GM23338 (cell line): ENCODE data around the gene PIM2. TPM values are rescaled to one million over a fixed set of nuclear protein-coding genes. Genes with fewer than 3 reads are reported as not detected.

Experiments
- ATAC-seq: fragments of 200-7000 bp; cut with Tn5 transposase; 3 replicates; pipeline ENCODE4 v1.9.1; 2020
- DNase-seq: peaks from one replicate; pipeline ENCODE4 v3.0.0-alpha.2; 2015; ENCODE audit warnings: low spot score
- H2AFZ ChIP-seq: fragments of 200-600 bp; sonication (generic); 2 replicates; pipeline ENCODE4 v1.8.0; 2016; ENCODE audit warnings: antibody characterized with exemption, mild to moderate bottlenecking, moderate library complexity
- H3F3A ChIP-seq: fragments of 200-600 bp; sonication (generic); replicated peaks from 2 replicates; pipeline ENCODE4 v1.8.0; 2017; ENCODE audit warnings: antibody characterized with exemption, mixed run types, low read depth
- H3K27ac ChIP-seq: fragments of 200-600 bp; sonication (generic); 2 replicates; pipeline ENCODE4 v1.6.1; 2016; ENCODE audit warnings: low read depth
- H3K27me3 ChIP-seq: fragments of 200-600 bp; sonication (generic); 2 replicates; pipeline ENCODE4 v1.8.0; 2016; ENCODE audit warnings: mild to moderate bottlenecking, mixed run types, moderate library complexity; ENCODE audit not compliant: insufficient read depth
- H3K36me3 ChIP-seq: fragments of 200-600 bp; sonication (generic); 2 replicates; pipeline ENCODE4 v1.8.0; 2016; ENCODE audit warnings: mild to moderate bottlenecking; ENCODE audit not compliant: insufficient read depth
- H3K4me1 ChIP-seq: fragments of 200-600 bp; sonication (generic); 2 replicates; pipeline ENCODE4 v1.8.0; 2016; ENCODE audit warnings: mild to moderate bottlenecking, moderate library complexity; ENCODE audit not compliant: insufficient read depth
- H3K4me2 ChIP-seq: fragments of 200-600 bp; sonication (generic); 2 replicates; pipeline ENCODE4 v1.7.1; 2017; ENCODE audit warnings: mixed run types
- H3K4me3 ChIP-seq: fragments of 200-600 bp; sonication (generic); 2 replicates; pipeline ENCODE4 v1.6.1; 2016; ENCODE audit warnings: mixed run types
- H3K79me2 ChIP-seq: fragments of 200-600 bp; sonication (generic); replicated peaks from 2 replicates; pipeline ENCODE4 v1.8.0; 2017; ENCODE audit warnings: mild to moderate bottlenecking; ENCODE audit not compliant: insufficient read depth
- H3K9me2 ChIP-seq: fragments of 200-600 bp; sonication (generic); 2 replicates; pipeline ENCODE4 v1.8.0; 2017; ENCODE audit not compliant: insufficient read depth
- H4K20me1 ChIP-seq: fragments of 200-600 bp; sonication (generic); replicated peaks from 2 replicates; pipeline ENCODE4 v1.8.0; 2017; ENCODE audit warnings: mild to moderate bottlenecking; ENCODE audit not compliant: insufficient read depth
- H3K27ac Mint-ChIP-seq: 2 replicates; pipeline ENCODE4 v1.8.0; 2020; ENCODE audit warnings: inconsistent platforms, mild to moderate bottlenecking, moderate library complexity, mixed read lengths
- H3K27me3 Mint-ChIP-seq: 3 replicates; pipeline ENCODE4 v1.8.0; 2022; ENCODE audit warnings: low read depth, mild to moderate bottlenecking, moderate library complexity, mixed read lengths, inconsistent platforms; ENCODE audit not compliant: insufficient read depth, poor library complexity
- H3K36me3 Mint-ChIP-seq: 3 replicates; pipeline ENCODE4 v1.8.0; 2021; ENCODE audit warnings: low read depth, mild to moderate bottlenecking, inconsistent platforms, moderate library complexity, mixed read lengths
- H3K4me1 Mint-ChIP-seq: 3 replicates; pipeline ENCODE4 v1.8.0; 2020; ENCODE audit warnings: mild to moderate bottlenecking, inconsistent platforms, mixed read lengths
- H3K4me3 Mint-ChIP-seq: 3 replicates; pipeline ENCODE4 v1.8.0; 2021; ENCODE audit warnings: moderate library complexity, mild to moderate bottlenecking, inconsistent platforms, mixed read lengths
- H3K9me3 Mint-ChIP-seq: 3 replicates; pipeline ENCODE4 v1.8.0; 2020; ENCODE audit warnings: moderate library complexity, mild to moderate bottlenecking, inconsistent platforms, mixed read lengths
- CREB1 ChIP-seq: fragments of 250-450 bp; sonication (Bioruptor Pico); IDR thresholded peaks from 2 replicates; pipeline ENCODE4 v1.5.0; 2020; ENCODE audit warnings: low read depth, mild to moderate bottlenecking, moderate library complexity
- EZH2 ChIP-seq: fragments of 200-600 bp; sonication (generic); IDR thresholded peaks from one replicate; pipeline ENCODE4 v1.8.0; 2017; ENCODE audit warnings: antibody characterized with exemption, mild to moderate bottlenecking, low read depth; ENCODE audit not compliant: unreplicated experiment
- JUNB ChIP-seq: IDR thresholded peaks from one replicate; pipeline ENCODE4 v1.6.1; 2016; ENCODE audit warnings: antibody characterized with exemption; ENCODE audit not compliant: unreplicated experiment
- STAT1 ChIP-seq: IDR thresholded peaks from one replicate; pipeline ENCODE4 v1.6.1; 2016; ENCODE audit warnings: antibody characterized with exemption; ENCODE audit not compliant: unreplicated experiment
- polyA plus RNA-seq: library from polyadenylated mRNA; unstranded; fragments of >200 nt; fragmentation: Nextera tagmentation; extraction: Ambion mirVana; gene quantifications from 2 replicates; pipeline ENCODE4 v1.2.1, GENCODE V29; 2016
- total RNA-seq: library from RNA; depleted of rRNA; stranded (reverse); fragments of >200 nt; shearing (Covaris generic); gene quantifications from 2 replicates; pipeline ENCODE4 v1.2.3, GENCODE V29; 2014
- TF ChIP-seq, protein P1 (sequence below): IDR thresholded peaks from 2 replicates; pipeline ENCODE4 v1.6.1; 2016; ENCODE audit warnings: antibody characterized with exemption
- TF ChIP-seq, protein P2 (sequence below): IDR thresholded peaks from one replicate; pipeline ENCODE4 v1.6.1; 2018; ENCODE audit warnings: antibody characterized with exemption; ENCODE audit not compliant: unreplicated experiment
- TF ChIP-seq, protein P3 (sequence below), 2 experiments: fragments of 200-600 bp in 1 of 2; sonication (generic) in 1 of 2; conservative IDR thresholded peaks; 2 replicates each; pipeline versions ENCODE4 v1.5.1 to v1.6.1; 2016 to 2017; ENCODE audit warnings: antibody characterized with exemption in 2 of 2, low read depth in 2 of 2, mild to moderate bottlenecking in 2 of 2, moderate library complexity in 1 of 2

Gene PIM2
- total and polyA plus RNA-seq, 2 experiments from 2014 or later = 237 to 359 TPM

DNA sequence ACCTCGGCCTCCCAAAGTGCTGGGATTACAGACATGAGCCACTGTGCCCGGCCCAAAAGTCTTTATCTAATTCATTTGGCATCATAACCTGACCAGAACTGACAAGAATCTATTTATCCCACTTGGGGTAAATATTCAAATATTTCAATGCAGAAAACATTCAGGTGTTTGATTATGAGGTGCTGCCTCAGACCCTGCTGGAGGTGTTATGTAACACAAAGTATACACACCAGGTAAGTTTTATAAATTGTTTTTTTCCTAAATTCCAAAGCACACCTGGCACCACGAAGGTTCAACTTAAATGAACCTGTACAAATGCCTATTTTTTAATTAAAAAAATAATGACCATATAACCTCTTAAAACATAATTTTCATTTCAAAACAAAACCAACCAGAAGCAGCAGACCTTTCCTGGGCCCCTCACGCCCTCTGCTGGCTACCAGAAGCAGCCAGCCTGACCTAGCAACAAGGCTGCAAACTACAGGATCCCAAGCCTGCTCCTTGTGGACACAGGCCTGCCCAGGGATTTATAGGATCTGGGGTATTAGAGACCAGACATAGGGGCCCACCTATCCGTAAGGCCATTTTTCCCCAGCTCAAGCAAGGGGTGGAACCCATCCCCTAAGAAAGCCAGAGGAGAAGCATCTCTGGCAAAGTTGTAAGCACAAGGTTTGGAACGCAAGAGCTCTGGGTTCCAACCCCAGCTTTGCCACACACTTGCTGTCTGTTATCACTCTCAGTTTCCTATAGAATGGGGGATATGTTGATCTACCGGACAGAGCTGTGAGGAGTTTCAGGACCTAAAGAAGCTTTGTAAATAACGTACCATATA, 26.9 kb upstream of the PIM2 start:
- peak; percentile 82 for DNase-seq
- Mint-ChIP-seq H3K27ac (peak overlapping the region; percentile 48; the same call in 1 of the 2 replicates), H3K9me3 (no peaks in the 10 kb centered on the region; the same call in 2 of the 3 replicates)

GRCh38 chrX:48942895-48943294, 24.1 kb upstream of the PIM2 start:
- no peaks in the 10 kb centered on the region for H3K27me3 ChIP-seq
- no peak overlapping the region for H3K27ac Mint-ChIP-seq
- no peak for TF ChIP-seq STAT1
- TF ChIP-seq, protein P1, sequence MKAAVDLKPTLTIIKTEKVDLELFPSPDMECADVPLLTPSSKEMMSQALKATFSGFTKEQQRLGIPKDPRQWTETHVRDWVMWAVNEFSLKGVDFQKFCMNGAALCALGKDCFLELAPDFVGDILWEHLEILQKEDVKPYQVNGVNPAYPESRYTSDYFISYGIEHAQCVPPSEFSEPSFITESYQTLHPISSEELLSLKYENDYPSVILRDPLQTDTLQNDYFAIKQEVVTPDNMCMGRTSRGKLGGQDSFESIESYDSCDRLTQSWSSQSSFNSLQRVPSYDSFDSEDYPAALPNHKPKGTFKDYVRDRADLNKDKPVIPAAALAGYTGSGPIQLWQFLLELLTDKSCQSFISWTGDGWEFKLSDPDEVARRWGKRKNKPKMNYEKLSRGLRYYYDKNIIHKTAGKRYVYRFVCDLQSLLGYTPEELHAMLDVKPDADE = no peak
- no peak for TF ChIP-seq JUNB
- TF ChIP-seq, protein P2, sequence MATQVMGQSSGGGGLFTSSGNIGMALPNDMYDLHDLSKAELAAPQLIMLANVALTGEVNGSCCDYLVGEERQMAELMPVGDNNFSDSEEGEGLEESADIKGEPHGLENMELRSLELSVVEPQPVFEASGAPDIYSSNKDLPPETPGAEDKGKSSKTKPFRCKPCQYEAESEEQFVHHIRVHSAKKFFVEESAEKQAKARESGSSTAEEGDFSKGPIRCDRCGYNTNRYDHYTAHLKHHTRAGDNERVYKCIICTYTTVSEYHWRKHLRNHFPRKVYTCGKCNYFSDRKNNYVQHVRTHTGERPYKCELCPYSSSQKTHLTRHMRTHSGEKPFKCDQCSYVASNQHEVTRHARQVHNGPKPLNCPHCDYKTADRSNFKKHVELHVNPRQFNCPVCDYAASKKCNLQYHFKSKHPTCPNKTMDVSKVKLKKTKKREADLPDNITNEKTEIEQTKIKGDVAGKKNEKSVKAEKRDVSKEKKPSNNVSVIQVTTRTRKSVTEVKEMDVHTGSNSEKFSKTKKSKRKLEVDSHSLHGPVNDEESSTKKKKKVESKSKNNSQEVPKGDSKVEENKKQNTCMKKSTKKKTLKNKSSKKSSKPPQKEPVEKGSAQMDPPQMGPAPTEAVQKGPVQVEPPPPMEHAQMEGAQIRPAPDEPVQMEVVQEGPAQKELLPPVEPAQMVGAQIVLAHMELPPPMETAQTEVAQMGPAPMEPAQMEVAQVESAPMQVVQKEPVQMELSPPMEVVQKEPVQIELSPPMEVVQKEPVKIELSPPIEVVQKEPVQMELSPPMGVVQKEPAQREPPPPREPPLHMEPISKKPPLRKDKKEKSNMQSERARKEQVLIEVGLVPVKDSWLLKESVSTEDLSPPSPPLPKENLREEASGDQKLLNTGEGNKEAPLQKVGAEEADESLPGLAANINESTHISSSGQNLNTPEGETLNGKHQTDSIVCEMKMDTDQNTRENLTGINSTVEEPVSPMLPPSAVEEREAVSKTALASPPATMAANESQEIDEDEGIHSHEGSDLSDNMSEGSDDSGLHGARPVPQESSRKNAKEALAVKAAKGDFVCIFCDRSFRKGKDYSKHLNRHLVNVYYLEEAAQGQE = no peak
- TF ChIP-seq EZH2 = no peak

More for the DNA sequence above, 26.9 kb upstream of the PIM2 start:
- H3K4me1 Mint-ChIP-seq = peaks cover 19% of the 10 kb centered on the region
- H3K36me3 Mint-ChIP-seq = peaks cover 26% of the 10 kb centered on the region
- Histone ChIP-seq H3K36me3 (no peaks in the 10 kb centered on the region), H3K4me1 (no peaks in the 10 kb centered on the region), H3K9me2 (no peaks in the 10 kb centered on the region), H4K20me1 (no peaks in the 10 kb centered on the region; the same call in 1 of the 2 replicates), H2AFZ (no peak overlapping the region), H3F3A (no peaks in the 10 kb centered on the region), H3K27me3 (no peaks in the 10 kb centered on the region), H3K4me2 (no peak overlapping the region), H3K27ac (no peak overlapping the region), H3K79me2 (peaks cover 38% of the 10 kb centered on the region), H3K4me3 (no peak overlapping the region)
- TF ChIP-seq EZH2 (no peak), CREB1 (CRISPR knock-in tag) (no peak)
- TF ChIP-seq, protein P3, sequence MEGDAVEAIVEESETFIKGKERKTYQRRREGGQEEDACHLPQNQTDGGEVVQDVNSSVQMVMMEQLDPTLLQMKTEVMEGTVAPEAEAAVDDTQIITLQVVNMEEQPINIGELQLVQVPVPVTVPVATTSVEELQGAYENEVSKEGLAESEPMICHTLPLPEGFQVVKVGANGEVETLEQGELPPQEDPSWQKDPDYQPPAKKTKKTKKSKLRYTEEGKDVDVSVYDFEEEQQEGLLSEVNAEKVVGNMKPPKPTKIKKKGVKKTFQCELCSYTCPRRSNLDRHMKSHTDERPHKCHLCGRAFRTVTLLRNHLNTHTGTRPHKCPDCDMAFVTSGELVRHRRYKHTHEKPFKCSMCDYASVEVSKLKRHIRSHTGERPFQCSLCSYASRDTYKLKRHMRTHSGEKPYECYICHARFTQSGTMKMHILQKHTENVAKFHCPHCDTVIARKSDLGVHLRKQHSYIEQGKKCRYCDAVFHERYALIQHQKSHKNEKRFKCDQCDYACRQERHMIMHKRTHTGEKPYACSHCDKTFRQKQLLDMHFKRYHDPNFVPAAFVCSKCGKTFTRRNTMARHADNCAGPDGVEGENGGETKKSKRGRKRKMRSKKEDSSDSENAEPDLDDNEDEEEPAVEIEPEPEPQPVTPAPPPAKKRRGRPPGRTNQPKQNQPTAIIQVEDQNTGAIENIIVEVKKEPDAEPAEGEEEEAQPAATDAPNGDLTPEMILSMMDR (conservative IDR thresholded peaks at IDR 0.05; ENCODE audit: low read depth in 2 of 2) = peak; percentile 78 to 79
- no peak overlapping the region for H3K4me3 Mint-ChIP-seq
- ATAC-seq = peak; percentile 96
- peaks cover 4% of the 10 kb centered on the region for H3K27me3 Mint-ChIP-seq

More at GRCh38 chrX:48942895-48943294, 24.1 kb upstream of the PIM2 start:
- Mint-ChIP-seq H3K4me1 (peaks cover 33% of the 10 kb centered on the region), H3K27me3 (peaks cover 4% of the 10 kb centered on the region), H3K36me3 (peaks cover 34% of the 10 kb centered on the region), H3K9me3 (no peaks in the 10 kb centered on the region; the same call in 2 of the 3 replicates), H3K4me3 (no peak overlapping the region)
- H3K36me3 ChIP-seq = no peaks in the 10 kb centered on the region
- H3K4me2 ChIP-seq = no peak overlapping the region
- no peak overlapping the region for H3K27ac ChIP-seq
- no peaks in the 10 kb centered on the region; the same call in 1 of the 2 replicates for H4K20me1 ChIP-seq
- ATAC-seq (no peak), DNase-seq (no peak)
- no peak overlapping the region for H2AFZ ChIP-seq
- peaks cover 51% of the 10 kb centered on the region for H3K79me2 ChIP-seq
- H3K9me2 ChIP-seq = no peaks in the 10 kb centered on the region
- no peak overlapping the region for H3K4me3 ChIP-seq
- peaks cover under 1% of the 10 kb centered on the region; the same call in 1 of the 2 replicates for H3K4me1 ChIP-seq
- no peaks in the 10 kb centered on the region for H3F3A ChIP-seq
